ENCODE results near the gene MCM3.

- TF ChIP-seq CTCF (IDR thresholded peaks at IDR 0.05) (peak; percentile 95), SIN3A (IDR thresholded peaks at IDR 0.05; ENCODE audit: borderline replicate concordance, insufficient read depth, low read depth, low read length) (no peak), TCF7L2 (IDR thresholded peaks at IDR 0.05; ENCODE audit: low read depth, low read length) (no peak)
Measured at GRCh38 chr6:52263709-52264540, 20.6 kb downstream of the MCM3 start.

All from Panc1 (cell line).